GM12878 (cell line): ENCODE results near the gene ANKRD31. TPM values are rescaled to one million over a fixed set of nuclear protein-coding genes. Genes with fewer than 3 reads are reported as not detected.

ENCODE experiments used
- ATAC-seq: fragments of 200-7000 bp; cut with Tn5 transposase; 3 replicates; pipeline ENCODE4 v1.9.1; 2020; ENCODE audit warnings: mild to moderate bottlenecking, moderate library complexity
- BruUV-seq: library from RNA; stranded (reverse); fragments of 400-500 nt; replicated peaks from 2 replicates; lab custom pipeline; 2021; lab: Mats Ljungman, UMichigan
- CTCF ChIA-PET: fragments of 300-600 bp; sonication (Branson Sonifier 250); formaldehyde crosslinking; extraction: SDS; loops from one replicate; lab custom pipeline; 2021; ENCODE audit warnings: inconsistent platforms; lab: Yijun Ruan, JAX
- POLR2A ChIA-PET: fragments of 350-600 bp; formaldehyde crosslinking; extraction: SDS; loops from one replicate; lab custom pipeline; 2021; ENCODE audit warnings: inconsistent platforms; lab: Charles Lee
- RAD21 ChIA-PET: fragments of 300-600 bp; sonication (Branson Sonifier 250); formaldehyde crosslinking; loops from one replicate; lab custom pipeline; 2023; ENCODE audit warnings: antibody characterized with exemption; ENCODE audit not compliant: unreplicated experiment; lab: Charles Lee
- SMC1A ChIA-PET: fragments of 300-600 bp; sonication (Branson Sonifier 250); formaldehyde crosslinking; loops from one replicate; lab custom pipeline; 2023; ENCODE audit not compliant: unreplicated experiment, uncharacterized antibody; lab: Charles Lee
- DNase-seq: peaks from one replicate; pipeline ENCODE4 v3.0.0-alpha.2; 2011; ENCODE audit warnings: low read depth, low spot score
- FAIRE-seq: peaks from 3 replicates; lab custom pipeline; 2011; peaks lifted over from hg19 to GRCh38; lab: Jason Lieb, UNC
- H2AFZ ChIP-seq: 2 replicates; pipeline ENCODE4 v1.6.0; 2011; ENCODE audit warnings: low read depth, low read length, control low read depth; ENCODE audit not compliant: control insufficient read depth
- H3K27ac ChIP-seq: 2 replicates; pipeline ENCODE4 v1.5.1; 2011; ENCODE audit warnings: control low read depth; ENCODE audit not compliant: control insufficient read depth, insufficient read depth
- H3K27me3 ChIP-seq, 2 experiments: replicated peaks in 1 of 2; 2 replicates each; pipeline versions ENCODE4 v1.6.0 to v1.6.1; 2011; ENCODE audit warnings: low read length in 1 of 2; ENCODE audit not compliant: control insufficient read depth in 2 of 2, insufficient read depth in 2 of 2
- H3K36me3 ChIP-seq, 2 experiments: 2 replicates each; pipeline ENCODE4 v1.5.1; 2011; ENCODE audit warnings: low read length in 1 of 2; ENCODE audit not compliant: control insufficient read depth in 2 of 2, insufficient read depth in 2 of 2
- H3K4me1 ChIP-seq: 2 replicates; pipeline ENCODE4 v1.6.1; 2011; ENCODE audit warnings: mild to moderate bottlenecking, low read length, moderate library complexity, mixed read lengths; ENCODE audit not compliant: control insufficient read depth, insufficient read depth
- H3K4me2 ChIP-seq: 2 replicates; pipeline ENCODE4 v1.6.0; 2011; ENCODE audit warnings: control low read depth; ENCODE audit not compliant: control insufficient read depth, insufficient read depth
- H3K4me3 ChIP-seq: fragments of 200-600 bp; sonication (generic); 2 replicates; pipeline ENCODE4 v1.5.1; 2016
- H3K79me2 ChIP-seq: 2 replicates; pipeline ENCODE4 v1.6.0; 2011; ENCODE audit warnings: low read length; ENCODE audit not compliant: control insufficient read depth, insufficient read depth
- H3K9ac ChIP-seq: 2 replicates; pipeline ENCODE4 v1.8.0; 2011; ENCODE audit warnings: low read length, control low read depth, mixed read lengths; ENCODE audit not compliant: control insufficient read depth, insufficient read depth
- H3K9me3 ChIP-seq: replicated peaks from 3 replicates; pipeline ENCODE4 v1.5.1; 2011; ENCODE audit warnings: mild to moderate bottlenecking, low read length; ENCODE audit not compliant: control insufficient read depth, insufficient read depth
- H4K20me1 ChIP-seq: 2 replicates; pipeline ENCODE4 v1.6.0; 2011; ENCODE audit not compliant: control insufficient read depth, insufficient read depth
- BACH1 ChIP-seq: fragments of 450-650 bp; IDR thresholded peaks from 2 replicates; pipeline ENCODE4 v1.6.1; 2017; ENCODE audit warnings: mild to moderate bottlenecking, borderline replicate concordance
- BRCA1 ChIP-seq: IDR thresholded peaks from 2 replicates; pipeline ENCODE4 v1.6.1; 2011; ENCODE audit warnings: low read depth, low read length, improper control_type of control experiment
- CBX5 ChIP-seq: sonication (generic); IDR thresholded peaks from 2 replicates; pipeline ENCODE4 v1.6.1; 2016; ENCODE audit warnings: low read depth, moderate library complexity, mild to moderate bottlenecking, inconsistent platforms
- CEBPB ChIP-seq, 2 experiments: fragments of 150-350 bp in 1 of 2; IDR thresholded peaks; 2 replicates each; pipeline ENCODE4 v1.6.1; 2012 to 2014; ENCODE audit warnings: low read depth in 2 of 2, low read length in 2 of 2, borderline replicate concordance in 1 of 2, inconsistent platforms in 1 of 2
- CHD1 ChIP-seq: IDR thresholded peaks from 2 replicates; pipeline ENCODE4 v1.6.1; 2012; ENCODE audit warnings: low read depth, low read length, improper control_type of control experiment
- CHD4 ChIP-seq: fragments of 200-600 bp; sonication (generic); IDR thresholded peaks from 2 replicates; pipeline ENCODE4 v1.6.1; 2016; ENCODE audit warnings: mild to moderate bottlenecking
- CUX1 ChIP-seq: IDR thresholded peaks from 2 replicates; pipeline ENCODE4 v1.6.1; 2012; ENCODE audit warnings: improper control_type of control experiment, low read depth, low read length; ENCODE audit not compliant: insufficient replicate concordance
- HCFC1 ChIP-seq: fragments of 150-350 bp; IDR thresholded peaks from 2 replicates; pipeline ENCODE4 v1.6.1; 2014; ENCODE audit warnings: low read length
- IRF3 ChIP-seq: fragments of 450-650 bp; IDR thresholded peaks from 2 replicates; pipeline ENCODE4 v1.6.1; 2014; ENCODE audit warnings: mild to moderate bottlenecking
- MEF2A ChIP-seq: IDR thresholded peaks from 2 replicates; pipeline ENCODE4 v1.6.1; 2011; ENCODE audit warnings: low read depth, mild to moderate bottlenecking, low read length, moderate library complexity; ENCODE audit not compliant: insufficient read depth
- NBN ChIP-seq: fragments of 450-650 bp; IDR thresholded peaks from 2 replicates; pipeline ENCODE4 v1.6.1; 2016
- PKNOX1 ChIP-seq: fragments of 450-650 bp; IDR thresholded peaks from 2 replicates; pipeline ENCODE4 v1.6.1; 2016; ENCODE audit warnings: mild to moderate bottlenecking
- RCOR1 ChIP-seq: conservative IDR thresholded peaks from 2 replicates; pipeline ENCODE4 v1.6.1; 2012; ENCODE audit warnings: low read depth, low read length, improper control_type of control experiment
- ZBTB33 ChIP-seq: fragments of 450-650 bp; IDR thresholded peaks from 2 replicates; pipeline ENCODE4 v1.6.1; 2017; ENCODE audit warnings: mild to moderate bottlenecking
- WGBS: methylation state at CpG from one replicate; pipeline ENCODE4 v1.1.6; 2016; ENCODE audit warnings: low lambda C conversion rate; ENCODE audit not compliant: insufficient replicate concordance, insufficient coverage; ENCODE audit errors: missing lambda C conversion rate; 5-methylcytosine and 5-hydroxymethylcytosine counted together
- in situ Hi-C: fragments of 300-500 bp; cut with MboI; formaldehyde crosslinking; loops from 9 replicates; pipeline ENCODE4 v1.14.3; 2018; ENCODE audit warnings: mixed read lengths
- intact Hi-C: fragments of 100-400 bp; cut with micrococcal nuclease; formaldehyde crosslinking; loops from one replicate; pipeline ENCODE4 v1.14.2; 2022; ENCODE audit not compliant: unreplicated experiment
- polyA plus RNA-seq, 11 experiments: library from polyadenylated mRNA; depleted of rRNA in 4 of 11; unstranded in 6 of 11; stranded (reverse) in 5 of 11; fragments of >200 nt; fragmentation: Nextera tagmentation in 4 of 11; fragmentation: Illumina TruSeq in 1 of 11; extraction: Ambion mirVana in 4 of 11; extraction: Trizol in 1 of 11; gene quantifications; 1 replicate in 1 of 11; 2 replicates in 10 of 11; pipeline versions ENCODE4 v1.2.1 to v1.2.3, GENCODE V29; 2011 to 2016; ENCODE audit warnings: inconsistent platforms in 2 of 11, missing spikeins in 2 of 11, low read depth in 1 of 11
- total RNA-seq, 4 experiments: library from RNA; depleted of rRNA in 3 of 4; stranded (reverse); fragments of >200 nt in 3 of 4; fragmentation: Illumina TruSeq in 1 of 4; extraction: Trizol in 1 of 4; gene quantifications; 2 replicates each; pipeline versions ENCODE4 v1.2.1 to v1.2.3, GENCODE V29; 2013 to 2021

ANKRD31 gene
- total and polyA plus RNA-seq, 10 of the 15 experiments (the other 5 are each of a cell fraction or from before 2014, with no cell fraction given) = under 0.01 to 0.10 (median 0.04) TPM; not detected in 3

- TF ChIP-seq IRF3 (no peak), CEBPB (IDR thresholded peaks at IDR 0.05; ENCODE audit: borderline replicate concordance in 1 of 2, low read depth in 2 of 2, low read length in 2 of 2) (no peak), CHD4 (no peak), ZBTB33 (no peak)
- TF ChIP-seq, all 136 proteins: peak for 0
Measured at GRCh38 chr5:75199071-75199470, 37.6 kb downstream of the ANKRD31 start (continued).

- SMC1A ChIA-PET = no interaction called here
- H3K9me3 ChIP-seq = no peaks in the 10 kb centered on the region
- no peaks in the 10 kb centered on the region for H3K27me3 ChIP-seq
- FAIRE-seq (no peak), DNase-seq (no peak), ATAC-seq (no peak)
- intact Hi-C loops = no loop called here
- WGBS = 45% methylated on average over 5 of the region's 5 CpGs
- no peaks in the 10 kb centered on the region for H3K36me3 ChIP-seq
- H3K4me3 ChIP-seq = no peak overlapping the region
- RAD21 ChIA-PET = no interaction called here
- TF ChIP-seq BACH1 (no peak), HCFC1 (no peak), CHD1 (no peak), BRCA1 (no peak), MEF2A (no peak), PKNOX1 (no peak), CBX5 (no peak), NBN (no peak), RCOR1 (no peak), CUX1 (no peak)
- no peak overlapping the region for H3K27ac ChIP-seq
- no peak overlapping the region for H3K4me2 ChIP-seq
- H4K20me1 ChIP-seq = no peaks in the 10 kb centered on the region
- H2AFZ ChIP-seq = no peak overlapping the region
- BruUV-seq = no TSS peak
- H3K4me1 ChIP-seq = no peaks in the 10 kb centered on the region
- no peaks in the 10 kb centered on the region for H3K79me2 ChIP-seq
- in situ Hi-C loops = no loop called here
- H3K9ac ChIP-seq = no peak overlapping the region
- CTCF ChIA-PET = no interaction called here
- POLR2A ChIA-PET = no interaction called here
Measured at GRCh38 chr5:75197745-75198144, 38.9 kb downstream of the ANKRD31 start.
